Liver (tissue), 9 donors: ENCODE data around the gene PDK2. TPM values are rescaled to one million over a fixed set of nuclear protein-coding genes. Genes with fewer than 3 reads are reported as not detected.

Experiments used
- DNase-seq: peaks from one replicate; pipeline ENCODE4 v3.0.0-alpha.2; 2017; ENCODE audit warnings: low spot score
- H3K27ac ChIP-seq, 2 donors: one replicate each; pipeline ENCODE4 v1.7.0; 2013; ENCODE audit warnings: inconsistent platforms in 2 of 2, low read length in 2 of 2, control low read depth in 1 of 2, low read depth in 1 of 2, mild to moderate bottlenecking in 1 of 2
- H3K27me3 ChIP-seq, 4 donors: one replicate each; pipeline versions ENCODE4 v1.6.1 to v1.7.0; 2013; ENCODE audit warnings: low read length in 3 of 4, inconsistent platforms in 1 of 4, mild to moderate bottlenecking in 1 of 4, moderate library complexity in 1 of 4; ENCODE audit not compliant: control insufficient read depth in 4 of 4, insufficient read depth in 4 of 4
- H3K36me3 ChIP-seq, 4 donors: one replicate each; pipeline versions ENCODE4 v1.6.1 to v1.7.0; 2013; ENCODE audit warnings: low read length in 3 of 4, mild to moderate bottlenecking in 3 of 4, low read depth in 1 of 4, moderate library complexity in 1 of 4; ENCODE audit not compliant: control insufficient read depth in 4 of 4, insufficient read depth in 3 of 4
- H3K4me1 ChIP-seq, 4 donors: one replicate each; pipeline versions ENCODE4 v1.6.1 to v1.7.0; 2013; ENCODE audit warnings: low read length in 3 of 4, mild to moderate bottlenecking in 3 of 4, moderate library complexity in 1 of 4; ENCODE audit not compliant: control insufficient read depth in 4 of 4, insufficient read depth in 4 of 4
- H3K4me3 ChIP-seq, 3 donors: one replicate each; pipeline versions ENCODE4 v1.6.1 to v1.7.0; 2013; ENCODE audit warnings: low read length in 3 of 3, control low read depth in 1 of 3, low read depth in 1 of 3, mild to moderate bottlenecking in 1 of 3
- H3K9ac ChIP-seq, 2 donors: one replicate each; pipeline ENCODE4 v1.7.0; 2013; ENCODE audit warnings: low read length in 2 of 2, mild to moderate bottlenecking in 2 of 2, moderate library complexity in 2 of 2, control low read depth in 1 of 2, low read depth in 1 of 2
- H3K9me3 ChIP-seq, 4 donors: one replicate each; pipeline versions ENCODE4 v1.6.1 to v1.7.0; 2013; ENCODE audit warnings: low read length in 3 of 4; ENCODE audit not compliant: control insufficient read depth in 4 of 4
- CTCF ChIP-seq: fragments of 150-350 bp; IDR thresholded peaks from 2 replicates; pipeline ENCODE4 v1.5.1; 2017; ENCODE audit warnings: improper control_type of control experiment, low read depth, low read length; ENCODE audit not compliant: missing input control
- EGR1 ChIP-seq, 2 donors: IDR thresholded peaks; 2 replicates each; pipeline ENCODE4 v1.6.1; 2016 to 2018; ENCODE audit warnings: antibody characterized with exemption in 2 of 2, low read depth in 2 of 2
- FOXA1 ChIP-seq: IDR thresholded peaks from 2 replicates; pipeline ENCODE4 v1.6.1; 2016; ENCODE audit warnings: antibody characterized with exemption
- FOXA2 ChIP-seq: IDR thresholded peaks from 2 replicates; pipeline ENCODE4 v1.6.1; 2016; ENCODE audit warnings: antibody characterized with exemption
- GABPA ChIP-seq, 2 donors: IDR thresholded peaks in 1 of 2; conservative IDR thresholded peaks in 1 of 2; 2 replicates each; pipeline ENCODE4 v1.6.1; 2016; ENCODE audit warnings: antibody characterized with exemption in 2 of 2, mild to moderate bottlenecking in 1 of 2, moderate library complexity in 1 of 2
- HNF4A ChIP-seq, 2 donors: conservative IDR thresholded peaks; 2 replicates each; pipeline ENCODE4 v1.6.1; 2016; ENCODE audit warnings: antibody characterized with exemption in 2 of 2, mild to moderate bottlenecking in 2 of 2
- HNF4G ChIP-seq: IDR thresholded peaks from 2 replicates; pipeline ENCODE4 v1.6.1; 2016; ENCODE audit warnings: antibody characterized with exemption
- NR2F2 ChIP-seq: IDR thresholded peaks from 2 replicates; pipeline ENCODE4 v1.6.1; 2016; ENCODE audit warnings: antibody characterized with exemption
- RAD21 ChIP-seq, 2 donors: IDR thresholded peaks; 2 replicates each; pipeline ENCODE4 v1.6.1; 2016; ENCODE audit warnings: antibody characterized with exemption in 2 of 2, mild to moderate bottlenecking in 2 of 2
- REST ChIP-seq: IDR thresholded peaks from 2 replicates; pipeline ENCODE4 v1.6.1; 2016; ENCODE audit warnings: antibody characterized with exemption, mild to moderate bottlenecking
- RXRA ChIP-seq, 2 donors: IDR thresholded peaks; 2 replicates each; pipeline ENCODE4 v1.6.1; 2017 to 2018; ENCODE audit warnings: antibody characterized with exemption in 2 of 2, mild to moderate bottlenecking in 1 of 2
- SP1 ChIP-seq: IDR thresholded peaks from 2 replicates; pipeline ENCODE4 v1.6.1; 2018; ENCODE audit warnings: antibody characterized with exemption, mild to moderate bottlenecking
- TAF1 ChIP-seq: conservative IDR thresholded peaks from 2 replicates; pipeline ENCODE4 v1.6.1; 2016; ENCODE audit warnings: antibody characterized with exemption, mild to moderate bottlenecking
- YY1 ChIP-seq: IDR thresholded peaks from 2 replicates; pipeline ENCODE4 v1.6.1; 2016; ENCODE audit warnings: antibody characterized with exemption, mild to moderate bottlenecking
- ZBTB33 ChIP-seq: IDR thresholded peaks from 2 replicates; pipeline ENCODE4 v1.6.1; 2016; ENCODE audit warnings: antibody characterized with exemption
- WGBS: extraction: QIAGEN DNeasy Blood & Tissue Kit; methylation state at CpG from one replicate; pipeline ENCODE4 v1.1.7; 2013; 5-methylcytosine and 5-hydroxymethylcytosine counted together
- polyA plus RNA-seq, 2 donors: library from polyadenylated mRNA; stranded (reverse) in 1 of 2; unstranded in 1 of 2; fragments of 200-250 nt in 1 of 2; fragments of >200 nt in 1 of 2; fragmentation: Nextera tagmentation in 1 of 2; extraction: Ambion mirVana in 1 of 2; gene quantifications; one replicate each; pipeline versions ENCODE4 v1.2.1 to v1.2.3, GENCODE V29; 2013 to 2015
- total RNA-seq, 2 donors: library from RNA; depleted of rRNA; stranded (reverse); fragments of >200 nt; gene quantifications; one replicate each; pipeline ENCODE4 v1.2.3, GENCODE V29; 2014
- TF ChIP-seq, protein P1 (sequence below): IDR thresholded peaks from 2 replicates; pipeline ENCODE4 v1.6.1; 2016; ENCODE audit warnings: antibody characterized with exemption
- TF ChIP-seq, protein P2 (sequence below): IDR thresholded peaks from 2 replicates; pipeline ENCODE4 v1.6.1; 2016; ENCODE audit warnings: antibody characterized with exemption
- donor health status: healthy.
- donor health status: healthy.
- donor health status: healthy.
- donor health status: healthy.
- donor health status: healthy.

The PDK2 gene
- total and polyA plus RNA-seq, 4 donors: 8.6 to 36.6 (median 28.5) TPM

- WGBS: 30% methylated on average over 15 of the region's 15 CpGs
- TF ChIP-seq ZBTB33 (no peak), TAF1 (no peak), HNF4G (no peak), RXRA (IDR thresholded peaks at IDR 0.05) (no peak), CTCF (no peak), RAD21 (IDR thresholded peaks at IDR 0.05) (no peak), FOXA1 (no peak)
- TF ChIP-seq, protein P1, sequence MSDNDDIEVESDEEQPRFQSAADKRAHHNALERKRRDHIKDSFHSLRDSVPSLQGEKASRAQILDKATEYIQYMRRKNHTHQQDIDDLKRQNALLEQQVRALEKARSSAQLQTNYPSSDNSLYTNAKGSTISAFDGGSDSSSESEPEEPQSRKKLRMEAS: no peak
- DNase-seq: no peak
- Histone ChIP-seq H3K27ac (peak overlapping the region; percentile 86 to 94), H3K4me3 (peak overlapping the region in 1 of 3 donors; percentile 4), H3K9me3 (no peaks in the 10 kb centered on the region), H3K9ac (peak overlapping the region; percentile 34 to 58), H3K27me3 (no peaks in the 10 kb centered on the region), H3K4me1 (peaks cover 22 to 63% (median 56%) of the 10 kb centered on the region in 4 donors), H3K36me3 (peaks cover 5 to 13% (median 9%) of the 10 kb centered on the region in 4 donors)
Measured at GRCh38 chr17:50100921-50101345, 5.8 kb downstream of the PDK2 start.

- Histone ChIP-seq H3K9ac (peak overlapping the region; percentile 25 to 58), H3K9me3 (no peaks in the 10 kb centered on the region), H3K36me3 (peaks cover 5 to 17% (median 11%) of the 10 kb centered on the region in 4 donors), H3K4me3 (peak overlapping the region in 2 of 3 donors; percentile 16 to 28), H3K27ac (peak overlapping the region; percentile 86 to 94), H3K27me3 (no peaks in the 10 kb centered on the region), H3K4me1 (peaks cover 16 to 57% (median 51%) of the 10 kb centered on the region in 4 donors)
- WGBS: 31% methylated on average over 17 of the region's 17 CpGs
- no peak for DNase-seq
- TF ChIP-seq EGR1 (IDR thresholded peaks at IDR 0.05; ENCODE audit: low read depth in 2 of 2) (peak; percentile 88 to 93), FOXA1 (peak; percentile 32), NR2F2 (no peak), SP1 (no peak), ZBTB33 (no peak), REST (no peak), GABPA (IDR thresholded peaks at IDR 0.05 in 1 of 2, conservative IDR thresholded peaks at IDR 0.05 in 1 of 2) (no peak), TAF1 (no peak), CTCF (no peak), RAD21 (IDR thresholded peaks at IDR 0.05) (no peak), FOXA2 (peak; percentile 80), YY1 (no peak), RXRA (IDR thresholded peaks at IDR 0.05) (peak; percentile 37 to 78), HNF4A (conservative IDR thresholded peaks at IDR 0.05) (peak; percentile 29 to 73)
- TF ChIP-seq, protein P2, sequence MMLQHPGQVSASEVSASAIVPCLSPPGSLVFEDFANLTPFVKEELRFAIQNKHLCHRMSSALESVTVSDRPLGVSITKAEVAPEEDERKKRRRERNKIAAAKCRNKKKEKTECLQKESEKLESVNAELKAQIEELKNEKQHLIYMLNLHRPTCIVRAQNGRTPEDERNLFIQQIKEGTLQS: no peak
- TF ChIP-seq, protein P1: no peak
Measured at GRCh38 chr17:50101346-50102163, 6.4 kb downstream of the PDK2 start.
